ENCODE data around the gene KRTAP12-4.
"Not testable (repeated sequence)": the region's sequence is repeated elsewhere in the genome, so short reads cannot be mapped to it uniquely, and the experiment has no call there.

KRTAP12-4 gene

DNA sequence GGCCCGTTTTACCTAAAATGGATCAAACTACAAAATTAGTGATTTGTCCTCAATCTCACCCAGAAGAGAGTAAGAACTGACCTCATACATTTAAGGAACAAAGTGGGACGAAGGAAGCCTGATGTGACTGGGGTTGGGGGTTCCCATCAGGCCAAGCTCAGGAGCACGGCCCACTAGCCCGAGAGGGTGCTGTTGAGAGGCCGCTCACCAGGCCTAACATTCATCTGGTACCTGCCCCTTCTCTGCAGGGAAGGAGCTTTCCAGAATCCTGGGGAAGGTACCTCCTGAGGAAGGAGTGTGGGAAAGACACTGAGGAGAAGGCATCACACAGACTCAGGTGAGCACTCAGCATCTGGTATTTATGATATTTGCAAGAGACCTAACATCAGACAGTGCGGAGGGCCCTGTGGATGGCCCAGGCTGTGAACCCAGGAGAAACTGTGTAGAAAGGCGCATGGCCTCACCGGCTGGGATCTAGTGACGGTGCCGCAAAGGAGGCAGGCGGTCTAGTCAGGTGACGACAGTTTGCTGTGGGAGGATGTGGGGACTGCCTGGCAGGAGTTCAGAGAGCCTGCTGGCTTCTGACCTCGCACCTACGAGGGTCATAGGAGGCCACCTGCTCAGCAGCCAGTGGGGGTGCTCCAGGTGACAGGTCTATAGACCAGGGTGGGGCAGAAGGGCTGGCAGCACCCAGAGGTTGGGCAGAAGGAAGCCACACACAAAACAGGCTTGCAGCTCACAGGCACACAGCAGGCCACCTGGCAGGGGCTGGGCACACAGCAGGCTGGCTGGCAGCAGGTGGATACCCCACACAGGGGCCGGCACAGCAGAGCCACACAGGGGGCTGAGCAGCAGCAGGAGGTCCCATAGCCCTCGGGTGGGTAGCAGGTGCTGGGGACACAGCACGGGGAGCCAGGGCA, 543 bp downstream of the KRTAP12-4 start:
- DNase-seq, result no peak

DNA sequence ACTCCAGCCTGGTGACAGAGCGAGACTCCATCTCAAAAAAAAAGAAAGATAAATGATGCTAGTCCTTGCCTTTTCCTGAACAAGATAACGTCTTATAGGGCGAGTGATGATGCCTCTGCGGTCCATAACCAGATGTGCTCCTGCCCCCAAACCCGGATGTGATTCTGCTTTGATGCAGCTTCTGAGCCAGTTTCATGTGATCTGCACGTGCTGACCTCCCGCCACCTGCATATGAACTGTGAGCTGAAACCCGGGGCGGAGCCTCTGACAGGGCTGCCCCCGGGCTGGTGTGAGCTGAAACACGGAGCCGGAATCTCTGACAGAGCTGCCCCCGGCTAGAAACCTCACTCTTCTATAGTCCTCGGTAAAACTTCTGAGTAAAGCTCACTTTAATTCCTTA, 1.3 kb downstream of the KRTAP12-4 start:
- DNase-seq, result no peak

GRCh38 chr21:44650973-44651675, 3.3 kb downstream of the KRTAP12-4 start:
- DNase-seq, result no peak

DNA sequence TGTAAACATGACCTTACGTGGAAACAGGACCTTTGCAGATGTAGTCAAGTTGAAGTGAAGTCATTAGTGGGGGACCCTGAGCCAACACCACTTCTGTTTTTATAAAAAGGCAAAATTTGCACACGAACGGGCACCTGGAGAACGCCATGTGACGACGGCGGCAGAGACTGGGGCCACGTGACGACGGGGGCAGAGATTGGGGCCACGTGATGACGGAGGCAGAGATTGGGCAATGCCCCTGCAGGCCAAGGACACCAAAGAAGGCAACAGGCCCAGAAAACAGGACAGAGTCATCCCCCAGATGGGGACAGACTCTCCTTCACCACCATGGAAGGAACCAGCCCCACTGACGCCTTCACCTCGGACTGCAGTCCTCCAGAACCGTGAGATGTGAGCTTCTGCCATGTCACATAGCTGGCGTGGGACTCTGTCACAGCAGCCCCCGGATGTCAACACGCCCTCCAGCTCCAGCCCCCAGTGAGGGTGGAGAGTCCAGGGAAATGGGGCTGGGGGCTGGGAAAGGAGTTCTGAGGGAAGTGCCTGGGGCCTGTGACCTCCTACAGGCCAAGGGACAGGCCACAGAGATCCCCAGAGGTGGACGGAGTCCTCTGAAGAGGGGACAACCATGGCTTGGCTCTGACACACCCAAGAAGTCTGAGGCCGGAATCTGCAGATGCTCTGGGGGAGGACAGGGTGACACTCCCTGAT, 4.0 kb downstream of the KRTAP12-4 start:
- no peak for DNase-seq

DNA sequence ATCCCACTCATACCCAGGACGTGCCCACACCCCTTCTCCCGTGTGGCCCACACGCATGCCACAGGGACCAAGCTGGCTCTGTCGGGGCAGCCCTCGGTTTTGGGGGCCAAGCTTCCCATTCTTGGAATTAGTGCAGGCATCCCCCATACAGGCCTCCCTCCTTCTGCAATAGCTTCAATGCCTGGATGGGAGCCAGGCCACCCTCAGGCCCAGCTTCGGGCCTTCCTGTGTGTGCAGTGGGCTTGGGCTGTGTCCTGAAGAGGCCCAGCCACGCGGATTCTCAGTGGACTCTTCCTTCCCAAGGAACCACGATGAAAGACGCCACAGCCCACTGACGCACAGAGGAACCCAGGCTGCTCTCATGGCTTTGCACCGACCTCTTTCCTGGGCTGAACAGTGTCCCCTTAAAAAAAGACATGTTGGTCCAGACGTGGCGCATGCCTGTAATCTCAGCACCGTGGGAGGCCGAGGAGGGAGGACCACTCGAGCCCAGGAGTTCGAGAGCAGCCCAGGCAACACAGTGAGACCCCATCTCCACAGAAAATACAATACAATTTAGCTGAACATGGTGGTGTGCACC, 4.8 kb downstream of the KRTAP12-4 start:
- DNase-seq, result no peak

- no peak for DNase-seq
Observed at GRCh38 chr21:44648557-44649311, 5.7 kb downstream of the KRTAP12-4 start.

GRCh38 chr21:44647222-44647552, 7.3 kb downstream of the KRTAP12-4 start:
- DNase-seq, result no peak

- DNase-seq, result not testable (repeated sequence)
Observed at GRCh38 chr21:44646366-44647221, 7.9 kb downstream of the KRTAP12-4 start, which contains the start of gene KRTAP10-11. Gene KRTAP10-11, plus strand, starts transcription at chr21:44646414. Its CDS starts 45 bp downstream, at chr21:44646459.

- no peak for DNase-seq
Observed at GRCh38 chr21:44644878-44645277, 9.6 kb downstream of the KRTAP12-4 start.

DNA sequence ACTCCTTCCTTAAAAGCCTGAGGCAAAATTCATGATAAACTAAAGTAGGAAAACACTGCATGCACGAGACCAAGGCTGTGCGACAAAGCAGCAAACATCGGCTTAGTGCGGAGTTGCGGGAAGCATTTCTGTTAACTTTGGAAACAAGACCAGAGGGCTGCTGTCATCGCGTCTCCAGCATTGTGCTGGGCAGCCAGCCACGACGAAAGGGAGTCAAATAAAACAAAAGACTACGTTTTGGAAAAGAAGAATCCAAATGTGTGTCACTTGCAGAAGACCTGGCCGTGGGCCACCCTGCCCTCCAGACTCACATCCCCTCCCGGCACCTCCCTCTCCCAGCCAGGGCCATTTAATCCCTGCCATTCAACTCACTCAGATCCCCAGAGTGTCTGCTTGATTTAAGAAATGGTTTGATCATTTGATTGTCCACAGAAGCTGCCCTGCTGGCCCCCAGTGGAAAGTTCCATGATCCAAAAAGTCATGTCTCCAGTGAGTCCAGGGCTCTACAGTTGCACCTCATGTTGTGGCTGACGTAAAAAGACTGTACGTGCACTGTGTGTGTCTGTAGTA, 10.6 kb downstream of the KRTAP12-4 start:
- no peak for DNase-seq

DNA sequence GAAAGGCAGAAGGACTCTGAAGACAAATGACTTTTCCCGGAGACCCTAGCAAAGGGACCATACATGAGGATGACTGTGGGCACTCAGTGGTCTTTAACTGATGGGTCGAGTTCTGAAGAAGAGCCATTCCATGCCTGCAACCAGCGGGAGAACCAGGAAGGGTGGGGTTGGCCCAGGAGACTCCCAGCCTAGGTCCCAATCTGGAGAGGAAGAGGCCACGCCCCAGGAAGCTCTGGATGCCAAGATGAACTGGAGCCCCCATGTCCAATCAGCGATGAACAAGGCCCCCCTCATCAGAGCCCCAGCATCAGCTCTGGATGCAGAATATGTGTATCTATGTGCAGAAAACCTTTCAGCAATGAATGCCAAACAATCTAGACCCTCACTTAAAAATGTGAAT, 13.7 kb downstream of the KRTAP12-4 start:
- no peak for DNase-seq

DNA sequence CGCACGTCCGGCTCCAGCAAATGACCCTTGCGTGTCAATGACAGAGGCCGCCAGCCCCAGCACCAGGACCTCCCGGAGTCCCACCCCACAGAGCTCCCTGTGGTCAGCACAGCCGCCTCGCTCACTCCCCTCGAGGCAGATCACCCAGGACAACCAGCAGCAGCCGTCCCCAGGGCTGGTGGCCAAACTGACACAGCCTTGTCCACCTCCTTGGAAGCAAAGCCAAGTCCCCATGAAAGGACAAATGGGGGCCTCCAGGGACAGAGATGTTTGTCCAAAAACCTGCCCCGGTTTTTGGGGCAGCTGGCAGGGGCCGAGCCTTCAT, 15.2 kb downstream of the KRTAP12-4 start:
- DNase-seq, result no peak

- DNase-seq, result not testable (repeated sequence)
Observed at GRCh38 chr21:44638506-44639330, 15.7 kb downstream of the KRTAP12-4 start.

- not testable (repeated sequence) for DNase-seq
Observed at GRCh38 chr21:44637851-44638348, 16.6 kb downstream of the KRTAP12-4 start.

DNA sequence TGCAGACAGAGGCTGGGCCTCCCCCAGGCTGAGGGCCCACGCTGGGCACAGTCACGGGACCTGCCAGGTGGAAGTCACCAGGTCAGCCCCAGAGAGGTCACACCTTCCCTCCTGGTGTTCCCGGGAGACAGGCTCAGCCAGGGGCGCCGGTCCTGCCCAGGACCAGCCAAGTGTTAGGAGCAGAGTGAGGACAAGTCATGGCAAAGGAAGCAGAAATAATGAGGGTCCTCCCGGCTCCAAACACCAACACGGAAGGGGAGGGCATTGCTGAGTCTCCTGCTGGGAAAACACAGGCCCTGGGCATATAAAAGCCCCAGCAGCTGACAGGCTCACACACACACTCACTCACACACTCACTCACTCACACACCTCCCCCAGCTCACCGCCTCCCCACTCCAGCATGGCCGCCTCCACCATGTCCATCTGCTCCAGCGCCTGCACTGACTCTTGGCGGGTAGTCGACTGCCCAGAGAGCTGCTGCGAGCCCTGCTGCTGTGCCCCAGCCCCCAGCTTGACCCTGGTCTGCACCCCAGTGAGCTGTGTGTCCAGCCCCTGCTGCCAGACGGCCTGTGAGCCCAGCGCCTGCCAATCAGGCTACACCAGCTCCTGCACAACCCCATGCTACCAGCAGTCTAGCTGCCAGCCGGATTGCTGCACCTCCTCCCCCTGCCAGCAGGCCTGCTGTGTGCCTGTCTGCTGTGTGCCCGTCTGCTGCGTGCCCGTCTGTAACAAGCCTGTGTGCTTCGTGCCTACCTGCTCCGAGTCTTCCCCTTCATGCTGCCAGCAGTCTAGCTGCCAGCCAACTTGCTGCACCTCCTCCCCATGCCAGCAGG, 17.2 kb downstream of the KRTAP12-4 start, which contains the start of gene KRTAP10-10:
Gene KRTAP10-10, plus strand, starts transcription at position 339 of the 833 bp plus-strand sequence. Its CDS starts 62 bp downstream, at position 401.
- no peak for DNase-seq

DNA sequence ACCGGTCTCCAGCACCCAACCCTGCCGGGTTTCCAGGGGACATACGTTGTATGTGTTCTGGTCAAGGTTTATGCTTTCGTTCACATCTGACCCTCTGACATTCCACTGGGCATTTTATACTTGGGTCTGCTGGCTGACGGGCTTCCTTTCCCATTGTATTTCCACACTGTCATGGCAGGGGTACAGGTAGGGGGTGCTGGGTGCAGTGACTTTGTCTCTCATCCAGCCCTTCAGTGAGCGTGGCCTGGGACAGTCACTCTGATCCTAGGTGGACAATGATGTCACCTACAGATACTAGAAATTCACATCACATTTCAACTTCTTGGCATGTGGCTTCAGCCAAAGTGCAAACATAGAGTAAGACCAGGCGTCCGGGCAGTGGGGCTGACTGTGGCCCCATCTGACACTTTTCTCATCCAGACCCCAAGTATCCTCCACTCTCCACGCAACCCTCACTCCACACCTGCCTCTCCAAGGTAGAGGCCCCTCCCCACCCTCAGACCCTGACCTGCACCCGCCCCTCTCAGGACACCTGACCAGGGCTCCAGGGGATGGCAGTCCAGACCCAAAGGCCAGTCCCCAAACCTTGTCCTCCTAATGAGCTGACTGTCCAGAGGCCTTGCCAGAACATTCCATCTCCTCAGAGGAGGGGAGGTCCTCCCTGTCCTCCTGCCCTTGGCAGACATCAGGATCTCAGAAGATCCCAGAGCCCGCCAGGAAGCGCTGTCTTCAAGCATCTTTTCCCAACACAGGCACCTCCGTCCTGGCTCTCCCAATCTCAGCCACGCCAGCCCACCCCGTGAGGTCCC, 18.0 kb downstream of the KRTAP12-4 start:
- no peak for DNase-seq

DNA sequence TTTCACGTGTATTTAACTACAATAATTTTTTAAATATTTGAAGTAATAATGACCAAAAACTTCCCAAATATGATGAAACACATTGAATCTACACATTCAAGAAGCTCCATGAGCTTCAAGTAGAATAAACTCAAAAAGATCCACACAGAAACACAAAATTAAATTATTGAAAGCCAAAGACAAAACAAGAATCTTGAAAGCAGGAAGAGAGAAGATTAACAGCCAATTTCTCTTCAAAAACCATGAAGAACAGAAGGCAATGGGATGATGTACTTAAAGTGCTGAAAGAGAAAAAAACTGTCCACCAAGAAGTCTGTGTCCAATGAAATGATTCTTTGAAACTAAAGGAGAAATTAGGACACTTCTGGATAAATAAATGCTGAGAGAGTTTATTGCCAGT, 22.4 kb downstream of the KRTAP12-4 start:
- no peak for DNase-seq

- no peak for DNase-seq
Observed at GRCh38 chr21:44630440-44630839, 24.0 kb downstream of the KRTAP12-4 start.
